Testis (tissue), 2 donors: ENCODE results near the gene PPP1R14B.

Experiments
- CTCF ChIP-seq, 3 experiments: fragments of 450-650 bp in 2 of 3; fragments of 200-600 bp in 1 of 3; sonication (generic) in 1 of 3; IDR thresholded peaks; one replicate each; pipeline ENCODE4 v1.5.1; 2016 to 2019; ENCODE audit warnings: antibody characterized with exemption in 3 of 3, mild to moderate bottlenecking in 2 of 3, moderate library complexity in 1 of 3
- POLR2A ChIP-seq: fragments of 450-650 bp; IDR thresholded peaks from one replicate; pipeline ENCODE4 v1.6.1; 2017; ENCODE audit warnings: antibody characterized with exemption, mild to moderate bottlenecking, moderate library complexity

- TF ChIP-seq CTCF (IDR thresholded peaks at IDR 0.05) (no peak), POLR2A (no peak)
These were observed 23.6 kb downstream of the PPP1R14B start for GRCh38 chr11:64223001-64223651.
